HG03354 (cell line): Measurements from ENCODE around the gene RAB37.

Experiments
- ATAC-seq: cut with Tn5 transposase; IDR thresholded peaks from one replicate; pipeline ENCODE4 v1.9.1; 2021; ENCODE audit warnings: mild to moderate bottlenecking; ENCODE audit not compliant: unreplicated experiment, poor library complexity, severe bottlenecking

The RAB37 gene

GRCh38 chr17:74759243-74759801 lies 22.3 kb downstream of the RAB37 start:
- ATAC-seq, result peak; percentile 75

GRCh38 chr17:74759941-74760340 lies 22.9 kb downstream of the RAB37 start:
- no peak for ATAC-seq

- no peak for ATAC-seq
These were observed 23.5 kb downstream of the RAB37 start for GRCh38 chr17:74760404-74761105.

- ATAC-seq, result no peak
These were observed 24.4 kb downstream of the RAB37 start for GRCh38 chr17:74761419-74761818.

- ATAC-seq, result no peak
These were observed 24.9 kb downstream of the RAB37 start for GRCh38 chr17:74761931-74762330.

GRCh38 chr17:74763565-74764387 lies 26.7 kb downstream of the RAB37 start:
- ATAC-seq, result no peak

- no peak for ATAC-seq
These were observed 27.8 kb downstream of the RAB37 start for GRCh38 chr17:74764751-74765286.

- no peak for ATAC-seq
These were observed 29.4 kb downstream of the RAB37 start for GRCh38 chr17:74766413-74766812.

GRCh38 chr17:74767111-74767516 lies 30.1 kb downstream of the RAB37 start:
- ATAC-seq, result no peak

- no peak for ATAC-seq
These were observed 31.2 kb downstream of the RAB37 start for GRCh38 chr17:74768069-74768762.

- ATAC-seq, result no peak
These were observed 31.7 kb downstream of the RAB37 start for GRCh38 chr17:74768763-74769114.

GRCh38 chr17:74769266-74769855 lies 32.3 kb downstream of the RAB37 start:
- ATAC-seq, result no peak

GRCh38 chr17:74769856-74770497 lies 32.9 kb downstream of the RAB37 start:
- no peak for ATAC-seq

- peak; percentile 58 for ATAC-seq
These were observed 33.7 kb downstream of the RAB37 start for GRCh38 chr17:74770498-74771318.

GRCh38 chr17:74771319-74771914 lies 34.4 kb downstream of the RAB37 start:
- no peak for ATAC-seq

GRCh38 chr17:74772053-74772452 lies 35.0 kb downstream of the RAB37 start:
- no peak for ATAC-seq

- ATAC-seq, result no peak
These were observed 36.4 kb downstream of the RAB37 start for GRCh38 chr17:74773414-74773813.

GRCh38 chr17:74773871-74774286 lies 36.8 kb downstream of the RAB37 start:
- no peak for ATAC-seq
